Small intestine (tissue), 7 donors: Measurements from ENCODE around the gene CCDC57. TPM values are rescaled to one million over a fixed set of nuclear protein-coding genes. Genes with fewer than 3 reads are reported as not detected.

Experiments
- DNase-seq, 2 donors: peaks; one replicate each; pipeline versions ENCODE4 v3.0.0 to v3.0.0-alpha.2; 2013
- FAIRE-seq: peaks from 2 replicates; lab custom pipeline; 2012; peaks lifted over from hg19 to GRCh38; lab: Jason Lieb, UNC
- H3K27ac ChIP-seq, 3 donors: one replicate each; pipeline ENCODE4 v1.5.1; 2013; ENCODE audit warnings: low read length in 2 of 3, mild to moderate bottlenecking in 2 of 3, control low read depth in 1 of 3, inconsistent platforms in 1 of 3, low read depth in 1 of 3, moderate library complexity in 1 of 3
- H3K27me3 ChIP-seq, 3 donors: one replicate each; pipeline ENCODE4 v1.6.1; 2013; ENCODE audit warnings: low read length in 3 of 3, inconsistent platforms in 1 of 3; ENCODE audit not compliant: control insufficient read depth in 3 of 3, insufficient read depth in 3 of 3
- H3K36me3 ChIP-seq, 3 donors: one replicate each; pipeline ENCODE4 v1.6.1; 2013; ENCODE audit warnings: low read length in 3 of 3, inconsistent platforms in 1 of 3, low read depth in 1 of 3, mild to moderate bottlenecking in 1 of 3, moderate library complexity in 1 of 3; ENCODE audit not compliant: control insufficient read depth in 3 of 3, insufficient read depth in 2 of 3
- H3K4me1 ChIP-seq, 3 donors: one replicate each; pipeline ENCODE4 v1.6.1; 2013; ENCODE audit warnings: low read length in 2 of 3, inconsistent platforms in 1 of 3, low read depth in 1 of 3, mild to moderate bottlenecking in 1 of 3, moderate library complexity in 1 of 3; ENCODE audit not compliant: control insufficient read depth in 3 of 3, insufficient read depth in 2 of 3
- H3K4me3 ChIP-seq, 3 donors: one replicate each; pipeline ENCODE4 v1.5.1; 2013; ENCODE audit warnings: low read length in 3 of 3, control low read depth in 1 of 3, inconsistent platforms in 1 of 3, low read depth in 1 of 3, mild to moderate bottlenecking in 1 of 3, moderate library complexity in 1 of 3
- H3K9me3 ChIP-seq, 2 donors: one replicate each; pipeline ENCODE4 v1.6.1; 2013; ENCODE audit warnings: low read depth in 1 of 2, low read length in 1 of 2; ENCODE audit not compliant: control insufficient read depth in 2 of 2, insufficient read depth in 1 of 2
- WGBS, 3 donors: extraction: QIAGEN DNeasy Blood & Tissue Kit; methylation state at CpG; one replicate each; pipeline ENCODE4 v1.1.7; 2013; 5-methylcytosine and 5-hydroxymethylcytosine counted together
- polyA plus RNA-seq, 4 donors: library from polyadenylated mRNA; stranded (reverse) in 3 of 4; unstranded in 1 of 4; fragments of 200-250 nt in 3 of 4; fragments of 120-200 nt in 1 of 4; gene quantifications; one replicate each; pipeline versions ENCODE4 v1.2.1 to v1.2.3, GENCODE V29; 2013
- donor health status: healthy with polysubstance abuse.
- donor health status: control.
- donor health status: control.
- donor health status: Bipolar disorder and iron deficiency.
- donor health status: healthy.

CCDC57 gene
- polyA plus RNA-seq, 4 donors, result 36.7 to 97.3 (median 44.6) TPM

DNA sequence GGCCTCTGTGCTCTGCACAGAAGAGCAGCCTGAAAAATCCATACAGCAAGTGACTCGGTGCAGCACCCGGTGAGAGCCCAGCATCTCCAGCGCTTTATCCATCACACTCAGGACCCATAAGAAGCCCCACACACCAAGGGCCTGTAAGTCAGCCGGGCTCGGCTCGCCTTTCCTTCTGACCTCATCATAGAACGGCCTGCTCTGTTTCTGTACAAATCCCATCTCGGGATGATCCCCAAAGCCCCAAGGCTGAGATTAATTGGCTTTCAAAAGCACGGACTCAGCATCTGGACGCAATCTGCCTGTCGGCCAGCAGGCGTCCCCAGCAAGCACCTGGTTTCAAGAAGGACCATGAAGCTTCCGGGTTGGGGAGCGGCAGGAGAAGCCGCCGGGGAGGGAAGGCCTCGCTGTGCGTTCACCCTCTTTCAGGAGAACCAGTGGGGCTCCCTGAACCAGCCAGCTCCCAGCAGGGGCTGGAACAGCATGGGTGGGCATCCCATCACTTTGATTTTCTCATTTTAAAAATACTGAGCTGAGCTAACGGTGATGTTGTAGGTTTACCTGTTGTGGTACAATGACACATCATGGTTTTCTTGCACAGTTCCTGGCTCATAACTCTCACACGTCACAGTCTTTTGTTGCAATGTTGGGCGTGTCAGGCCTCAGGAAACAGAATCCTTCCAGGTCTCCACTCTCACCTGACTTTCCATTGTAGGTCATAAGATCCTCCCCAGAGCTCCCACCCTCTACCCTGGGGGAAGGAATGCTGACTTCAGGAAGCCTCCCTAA lies 6.7 kb downstream of the CCDC57 start:
- Histone ChIP-seq H3K36me3 (peaks cover 0 to 35% (median 0%) of the 10 kb centered on the region in 3 donors), H3K4me3 (no peak overlapping the region), H3K9me3 (no peaks in the 10 kb centered on the region), H3K27me3 (no peaks in the 10 kb centered on the region), H3K4me1 (peaks cover 0 to 14% (median 0%) of the 10 kb centered on the region in 3 donors), H3K27ac (peak overlapping the region; percentile 85 to 91 (median 89))
- no peak for FAIRE-seq
- 14 to 15% (median 14%) methylated on average over 21 of the region's 21 CpGs for WGBS, 3 donors
- DNase-seq, result peak; percentile 90 to 92

- Histone ChIP-seq H3K36me3 (peaks cover 0 to 44% (median 0%) of the 10 kb centered on the region in 3 donors), H3K4me1 (peaks cover 0 to 14% (median 0%) of the 10 kb centered on the region in 3 donors), H3K4me3 (no peak overlapping the region), H3K9me3 (no peaks in the 10 kb centered on the region), H3K27ac (peak overlapping the region in 2 of 3 donors; percentile 89 to 91), H3K27me3 (no peaks in the 10 kb centered on the region)
- FAIRE-seq (no peak), DNase-seq (no peak)
- WGBS, 3 donors, result 64 to 72% (median 66%) methylated on average over 25 of the region's 25 CpGs
Observed at GRCh38 chr17:82204831-82205719, 7.6 kb downstream of the CCDC57 start.

GRCh38 chr17:82203920-82204319 lies 8.7 kb downstream of the CCDC57 start:
- H3K4me1 ChIP-seq, result peaks cover 0 to 14% (median 0%) of the 10 kb centered on the region in 3 donors
- H3K36me3 ChIP-seq, result peaks cover 0 to 54% (median 0%) of the 10 kb centered on the region in 3 donors
- no peak overlapping the region for H3K27ac ChIP-seq
- DNase-seq, result no peak
- H3K4me3 ChIP-seq, result no peak overlapping the region
- no peaks in the 10 kb centered on the region for H3K27me3 ChIP-seq
- no peaks in the 10 kb centered on the region for H3K9me3 ChIP-seq
- WGBS, 3 donors, result 88 to 90% (median 89%) methylated on average over 16 to 19 of the region's 19 CpGs
- FAIRE-seq, result no peak

DNA sequence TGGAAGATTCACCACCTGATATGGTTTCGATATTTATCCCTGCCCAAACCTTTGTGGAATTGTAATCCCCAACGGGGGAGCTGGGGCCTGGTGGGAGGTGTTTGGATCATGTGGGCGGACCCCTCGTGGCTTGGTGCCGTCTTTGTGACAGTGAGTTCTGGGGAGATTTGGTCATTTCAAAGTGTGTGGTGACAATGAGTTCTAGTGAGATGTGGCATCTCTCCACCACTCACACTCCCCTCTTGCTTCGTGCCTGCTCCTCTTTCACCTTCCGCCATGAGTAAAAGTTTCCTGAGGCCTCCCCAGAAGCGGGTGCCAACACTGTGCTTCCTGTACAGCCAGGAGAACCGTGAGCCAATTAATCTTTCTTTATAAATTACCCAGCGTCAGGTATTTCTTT lies 9.7 kb downstream of the CCDC57 start:
- no peak overlapping the region for H3K27ac ChIP-seq
- DNase-seq (no peak), FAIRE-seq (no peak)
- no peaks in the 10 kb centered on the region for H3K9me3 ChIP-seq
- H3K4me3 ChIP-seq, result no peak overlapping the region
- H3K36me3 ChIP-seq, result peaks cover 0 to 59% (median 0%) of the 10 kb centered on the region in 3 donors
- WGBS, 3 donors, result 77 to 83% (median 80%) methylated on average over 10 of the region's 10 CpGs
- H3K4me1 ChIP-seq, result peaks cover 0 to 14% (median 0%) of the 10 kb centered on the region in 3 donors
- no peaks in the 10 kb centered on the region for H3K27me3 ChIP-seq

DNA sequence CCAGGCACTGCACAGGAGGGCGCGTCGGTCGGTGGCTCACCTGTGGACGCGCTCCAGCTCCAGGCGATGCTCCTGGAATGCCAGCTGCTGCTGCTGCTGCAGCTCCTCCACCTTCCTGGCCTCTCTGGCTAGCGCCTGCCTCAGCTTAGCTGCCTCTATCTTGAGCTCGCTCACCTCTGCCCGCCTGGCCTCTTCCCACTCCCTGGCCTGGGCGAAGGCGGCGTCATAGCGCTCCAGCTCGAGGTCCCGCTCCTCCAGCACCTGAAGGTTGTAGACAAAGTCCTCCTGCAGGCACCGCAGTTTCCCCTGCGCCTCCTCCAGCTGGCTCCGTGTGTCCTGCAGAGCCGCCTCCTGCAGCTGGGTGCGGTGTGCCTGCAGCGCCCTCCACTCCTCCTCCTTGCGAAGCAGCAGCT lies 11.1 kb downstream of the CCDC57 start:
- FAIRE-seq (no peak), DNase-seq (peak; percentile 31 to 51)
- H3K9me3 ChIP-seq, result no peaks in the 10 kb centered on the region
- H3K4me1 ChIP-seq, result peaks cover 0 to 12% (median 0%) of the 10 kb centered on the region in 3 donors
- peaks cover 0 to 61% (median 0%) of the 10 kb centered on the region in 3 donors for H3K36me3 ChIP-seq
- WGBS, 3 donors, result 76 to 85% (median 84%) methylated on average over 23 of the region's 23 CpGs
- H3K4me3 ChIP-seq, result no peak overlapping the region
- no peaks in the 10 kb centered on the region for H3K27me3 ChIP-seq
- H3K27ac ChIP-seq, result no peak overlapping the region

GRCh38 chr17:82200743-82201497 lies 11.7 kb downstream of the CCDC57 start:
- 77 to 80% (median 77%) methylated on average over 13 of the region's 13 CpGs for WGBS, 3 donors
- Histone ChIP-seq H3K4me3 (no peak overlapping the region), H3K27me3 (no peaks in the 10 kb centered on the region), H3K36me3 (peaks cover 0 to 64% (median 0%) of the 10 kb centered on the region in 3 donors), H3K4me1 (peaks cover 0 to 6% (median 0%) of the 10 kb centered on the region in 3 donors), H3K9me3 (no peaks in the 10 kb centered on the region), H3K27ac (no peak overlapping the region)
- FAIRE-seq (no peak), DNase-seq (peak in 1 of 2 donors; percentile 36)

DNA sequence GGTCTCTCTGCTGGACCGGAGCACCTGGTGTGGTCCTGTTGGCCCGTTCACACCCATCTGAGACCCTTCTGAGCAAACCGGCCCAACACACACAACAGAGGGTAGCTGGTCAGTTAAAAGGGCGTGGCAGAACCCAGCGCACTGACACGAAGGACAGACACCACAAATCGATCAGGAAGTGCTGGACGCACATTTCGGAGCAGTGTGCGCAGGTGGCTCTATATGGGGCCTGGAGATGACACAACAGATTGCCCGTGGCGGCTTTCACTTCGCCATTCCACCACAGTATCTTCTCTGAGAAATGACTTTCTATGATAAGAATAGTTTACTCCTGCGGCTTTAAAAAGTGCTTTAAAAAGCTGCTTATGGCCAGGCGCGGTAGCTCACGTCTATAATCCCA lies 12.5 kb downstream of the CCDC57 start:
- H3K4me1 ChIP-seq, result no peaks in the 10 kb centered on the region
- no peak for DNase-seq
- H3K9me3 ChIP-seq, result no peaks in the 10 kb centered on the region
- FAIRE-seq, result no peak
- H3K36me3 ChIP-seq, result peaks cover 0 to 71% (median 0%) of the 10 kb centered on the region in 3 donors
- no peaks in the 10 kb centered on the region for H3K27me3 ChIP-seq
- H3K4me3 ChIP-seq, result no peak overlapping the region
- no peak overlapping the region for H3K27ac ChIP-seq
- 90 to 93% (median 90%) methylated on average over 17 of the region's 17 CpGs for WGBS, 3 donors
